Measurements from ENCODE around the gene HOXA2.

- TF ChIP-seq GATA2 (IDR thresholded peaks at IDR 0.05; ENCODE audit: low read depth, low read length) (no peak), GATA3 (IDR thresholded peaks at IDR 0.05; ENCODE audit: low read depth, low read length) (no peak)
Observed at GRCh38 chr7:27068259-27068658, 34.2 kb downstream of the HOXA2 start.
